ES-I3 (cell line): Measurements from ENCODE around the gene PAK4.
"Not testable (repeated sequence)": the region's sequence is repeated elsewhere in the genome, so short reads cannot be mapped to it uniquely, and the experiment has no call there.

Source experiments
- H3K36me3 ChIP-seq: 2 replicates; pipeline ENCODE4 v1.6.1; 2013; ENCODE audit warnings: mild to moderate bottlenecking, low read length, control low read depth, moderate library complexity; ENCODE audit not compliant: insufficient read depth
- H3K4me1 ChIP-seq: 2 replicates; pipeline ENCODE4 v1.6.1; 2013; ENCODE audit warnings: mild to moderate bottlenecking, control low read depth, low read length; ENCODE audit not compliant: insufficient read depth
- H3K9ac ChIP-seq: 2 replicates; pipeline ENCODE4 v1.6.1; 2013; ENCODE audit warnings: low read depth, mild to moderate bottlenecking, low read length, moderate library complexity
- H3K9me3 ChIP-seq: 2 replicates; pipeline ENCODE4 v1.6.1; 2013; ENCODE audit warnings: mild to moderate bottlenecking, low read length, moderate library complexity; ENCODE audit not compliant: control insufficient read depth, insufficient read depth

PAK4 gene

DNA sequence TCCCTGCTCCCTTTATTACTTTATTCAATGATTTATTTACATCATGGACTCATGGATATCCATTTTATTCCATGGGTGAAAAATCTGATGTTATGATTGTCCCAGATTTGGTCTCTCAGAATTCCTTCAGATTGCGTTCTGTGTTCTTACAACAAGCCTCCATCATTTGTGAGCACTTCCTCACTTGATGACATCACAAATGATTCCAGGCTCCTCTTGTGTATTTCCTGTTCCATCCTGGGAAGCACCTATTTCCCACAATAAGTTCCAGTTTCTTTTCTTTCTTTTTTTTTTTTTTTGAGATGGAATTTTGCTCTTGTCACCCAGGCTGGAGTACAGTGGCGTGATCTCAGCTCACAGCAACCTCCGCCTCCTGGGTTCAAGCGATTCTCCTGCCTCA lies 34.7 kb upstream of the PAK4 start:
- H3K4me1 ChIP-seq = no peaks in the 10 kb centered on the region
- H3K9ac ChIP-seq = no peak overlapping the region
- no peaks in the 10 kb centered on the region for H3K36me3 ChIP-seq
- no peaks in the 10 kb centered on the region for H3K9me3 ChIP-seq

GRCh38 chr19:39095799-39096540 lies 29.6 kb upstream of the PAK4 start:
- H3K36me3 ChIP-seq, H3K4me1 ChIP-seq, H3K9ac ChIP-seq, H3K9me3 ChIP-seq: not testable (repeated sequence)

DNA sequence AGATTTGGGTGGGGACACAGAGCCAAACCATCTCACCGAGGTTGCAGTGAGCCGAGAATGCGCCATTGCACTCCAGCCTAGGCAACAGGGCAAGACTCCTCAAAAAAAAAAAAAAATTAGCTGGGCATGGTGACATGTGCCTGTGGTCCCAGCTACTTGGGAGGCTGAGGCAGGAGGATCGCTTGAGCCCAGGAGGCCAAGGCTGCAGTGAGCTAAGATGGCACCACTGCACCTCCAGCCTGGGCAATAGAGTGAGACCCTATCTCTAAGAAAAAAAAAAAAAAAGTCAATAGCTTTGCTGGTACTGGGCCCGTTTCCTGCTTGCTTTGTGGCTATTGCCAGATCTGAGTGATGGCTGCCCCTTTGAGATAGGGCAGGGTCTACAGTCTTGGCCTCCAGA lies 28.3 kb upstream of the PAK4 start:
- no peaks in the 10 kb centered on the region for H3K36me3 ChIP-seq
- no peaks in the 10 kb centered on the region for H3K9me3 ChIP-seq
- H3K4me1 ChIP-seq = no peaks in the 10 kb centered on the region
- no peak overlapping the region for H3K9ac ChIP-seq

GRCh38 chr19:39097721-39098120 lies 27.9 kb upstream of the PAK4 start:
- H3K9me3 ChIP-seq = no peaks in the 10 kb centered on the region
- H3K4me1 ChIP-seq = no peaks in the 10 kb centered on the region
- H3K36me3 ChIP-seq = no peaks in the 10 kb centered on the region
- no peak overlapping the region for H3K9ac ChIP-seq

DNA sequence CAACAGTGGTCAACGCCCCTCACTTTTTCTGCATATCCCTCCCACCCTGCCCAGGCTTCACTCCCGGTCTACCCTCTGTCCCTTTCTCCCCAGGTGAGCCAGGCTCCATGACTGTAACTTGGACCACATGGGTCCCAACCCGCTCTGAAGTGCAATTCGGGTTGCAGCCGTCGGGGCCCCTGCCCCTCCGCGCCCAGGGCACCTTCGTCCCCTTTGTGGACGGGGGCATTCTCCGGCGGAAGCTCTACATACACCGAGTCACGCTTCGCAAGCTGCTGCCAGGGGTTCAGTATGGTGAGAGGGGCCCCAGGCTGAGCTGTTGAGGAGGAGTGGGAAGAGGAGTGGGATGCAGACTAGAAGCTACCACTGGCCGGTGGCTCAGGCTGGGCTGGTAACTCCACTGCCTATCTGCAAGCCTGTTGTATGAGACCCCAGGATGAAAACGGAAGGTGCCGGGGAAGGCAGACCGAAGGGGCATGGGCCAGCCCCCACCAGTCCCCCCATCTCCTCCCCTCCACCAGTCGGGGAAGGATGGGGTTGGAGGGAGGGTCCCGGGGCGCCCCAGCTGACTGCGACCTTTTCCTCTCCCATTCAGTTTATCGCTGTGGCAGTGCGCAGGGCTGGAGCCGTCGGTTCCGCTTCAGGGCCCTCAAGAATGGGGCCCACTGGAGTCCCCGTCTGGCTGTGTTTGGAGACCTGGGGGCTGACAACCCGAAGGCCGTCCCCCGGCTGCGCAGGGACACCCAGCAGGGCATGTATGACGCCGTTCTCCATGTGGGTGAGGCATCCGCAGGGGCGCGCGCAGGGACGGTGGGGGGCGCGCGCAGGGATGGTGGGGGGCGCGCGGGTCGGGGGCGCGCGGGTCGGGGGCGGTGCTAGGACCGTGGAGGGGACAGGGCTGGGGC lies 27.0 kb upstream of the PAK4 start:
- no peaks in the 10 kb centered on the region for H3K9me3 ChIP-seq
- H3K36me3 ChIP-seq = no peaks in the 10 kb centered on the region
- no peak overlapping the region; the same call in 1 of the 2 replicates for H3K9ac ChIP-seq
- no peaks in the 10 kb centered on the region for H3K4me1 ChIP-seq

- H3K4me1 ChIP-seq = no peaks in the 10 kb centered on the region
- peak overlapping the region; percentile 15; the same call in 1 of the 2 replicates for H3K9ac ChIP-seq
- no peaks in the 10 kb centered on the region for H3K9me3 ChIP-seq
- no peaks in the 10 kb centered on the region for H3K36me3 ChIP-seq
Measured at GRCh38 chr19:39099341-39099740, 26.2 kb upstream of the PAK4 start.

DNA sequence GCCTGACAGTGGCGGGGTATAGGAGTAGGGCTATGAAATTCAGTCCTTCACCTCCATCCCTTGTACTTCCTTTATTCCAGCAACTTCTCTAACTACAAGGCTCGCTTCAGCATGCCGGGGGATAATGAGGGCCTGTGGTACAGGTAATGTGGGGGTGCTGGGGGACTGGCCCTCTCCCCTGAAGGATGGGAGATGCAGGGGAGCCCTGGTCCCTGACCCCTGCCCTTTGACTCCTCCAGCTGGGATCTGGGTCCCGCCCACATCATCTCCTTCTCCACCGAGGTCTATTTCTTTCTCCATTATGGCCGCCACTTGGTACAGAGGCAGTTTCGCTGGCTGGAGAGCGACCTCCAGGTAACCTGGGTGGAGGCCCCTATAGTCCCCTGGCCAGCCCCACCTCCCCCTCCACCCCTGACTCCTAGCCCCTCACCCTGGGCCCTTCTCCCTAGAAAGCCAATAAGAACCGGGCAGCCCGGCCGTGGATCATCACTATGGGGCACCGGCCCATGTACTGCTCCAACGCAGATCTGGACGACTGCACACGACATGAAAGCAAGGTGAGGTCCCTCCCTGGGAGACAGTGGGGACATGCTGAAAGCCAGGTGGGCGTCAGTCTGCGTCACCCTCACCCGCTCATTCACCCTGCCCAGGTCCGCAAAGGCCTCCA lies 25.0 kb upstream of the PAK4 start:
- Histone ChIP-seq H3K36me3 (no peaks in the 10 kb centered on the region), H3K9me3 (no peaks in the 10 kb centered on the region), H3K4me1 (peaks cover 1% of the 10 kb centered on the region; the same call in 1 of the 2 replicates), H3K9ac (no peak overlapping the region)

GRCh38 chr19:39103151-39103550 lies 22.4 kb upstream of the PAK4 start:
- no peaks in the 10 kb centered on the region for H3K36me3 ChIP-seq
- H3K4me1 ChIP-seq = peaks cover 4% of the 10 kb centered on the region; the same call in 1 of the 2 replicates
- H3K9me3 ChIP-seq = no peaks in the 10 kb centered on the region
- no peak overlapping the region for H3K9ac ChIP-seq

- Histone ChIP-seq H3K9me3 (no peaks in the 10 kb centered on the region), H3K36me3 (no peaks in the 10 kb centered on the region), H3K4me1 (peaks cover 4% of the 10 kb centered on the region; the same call in 1 of the 2 replicates), H3K9ac (no peak overlapping the region)
Measured at GRCh38 chr19:39104186-39104596, 21.4 kb upstream of the PAK4 start.

DNA sequence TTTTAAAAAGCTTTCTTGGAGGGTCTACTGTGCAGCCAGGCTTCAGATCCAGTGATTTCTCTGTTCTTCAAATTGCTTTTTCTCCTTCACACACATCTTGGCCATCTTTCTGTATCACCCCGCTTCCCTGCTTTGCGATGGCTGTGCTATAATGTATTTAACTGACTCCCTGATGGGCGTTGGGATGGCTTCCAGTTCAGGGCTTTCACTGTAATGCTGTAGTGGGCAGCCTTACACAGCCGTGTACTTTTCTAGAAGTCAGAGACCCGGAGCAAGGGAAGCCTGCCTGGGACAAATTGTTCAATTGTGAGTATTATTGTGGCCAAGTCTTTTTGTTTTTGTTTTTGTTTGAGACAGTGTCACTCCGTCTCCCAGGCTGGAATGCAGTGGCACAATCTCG lies 19.4 kb upstream of the PAK4 start:
- Histone ChIP-seq H3K4me1 (peaks cover 4% of the 10 kb centered on the region; the same call in 1 of the 2 replicates), H3K9ac (no peak overlapping the region), H3K36me3 (no peaks in the 10 kb centered on the region), H3K9me3 (no peaks in the 10 kb centered on the region)

GRCh38 chr19:39109641-39110040 lies 15.9 kb upstream of the PAK4 start:
- no peaks in the 10 kb centered on the region for H3K36me3 ChIP-seq
- no peaks in the 10 kb centered on the region for H3K9me3 ChIP-seq
- peaks cover 4% of the 10 kb centered on the region; the same call in 1 of the 2 replicates for H3K4me1 ChIP-seq
- H3K9ac ChIP-seq = no peak overlapping the region

GRCh38 chr19:39110263-39110967 lies 15.2 kb upstream of the PAK4 start:
- Histone ChIP-seq H3K9me3 (no peaks in the 10 kb centered on the region), H3K9ac (no peak overlapping the region), H3K36me3 (no peaks in the 10 kb centered on the region), H3K4me1 (peaks cover 4% of the 10 kb centered on the region; the same call in 1 of the 2 replicates)

DNA sequence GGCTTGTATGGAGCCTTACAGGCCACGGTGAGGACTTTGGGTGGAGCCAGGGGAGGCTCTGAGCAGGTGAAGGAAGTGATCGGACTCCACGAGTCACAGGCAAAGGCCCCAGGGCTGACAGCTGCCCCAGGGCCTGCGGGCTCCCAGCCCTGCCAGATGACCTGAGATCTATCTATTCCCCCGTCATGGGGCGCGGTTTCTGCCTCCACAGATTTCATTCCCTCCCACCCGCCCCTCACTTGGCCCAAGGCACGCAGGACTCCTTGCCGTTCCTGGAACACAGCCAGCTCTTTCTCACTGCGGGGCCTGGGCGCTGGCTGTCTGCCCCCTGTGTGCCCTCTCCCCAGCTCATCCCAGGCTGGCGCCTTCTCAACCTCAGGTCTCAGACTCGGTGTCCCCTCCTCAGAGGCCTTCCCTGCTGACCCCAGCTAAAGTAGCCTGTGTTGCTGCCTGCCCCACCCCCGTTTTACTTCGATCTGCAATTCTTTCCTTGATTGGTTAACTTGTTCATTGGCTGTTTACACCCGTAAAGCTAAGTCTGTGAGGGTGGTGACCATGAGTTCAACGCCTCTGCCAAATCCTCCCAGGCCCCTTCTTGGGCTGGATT lies 13.9 kb upstream of the PAK4 start:
- Histone ChIP-seq H3K9ac (no peak overlapping the region), H3K36me3 (no peaks in the 10 kb centered on the region), H3K9me3 (no peaks in the 10 kb centered on the region), H3K4me1 (no peaks in the 10 kb centered on the region; the same call in 1 of the 2 replicates)
